RWPE1 (cell line): ENCODE measurements around the gene EGFL7.

Experiments used
- CTCF ChIA-PET: fragments of 350-600 bp; sonication (Branson Sonifier 250); formaldehyde crosslinking; extraction: SDS; loops from one replicate; lab custom pipeline; 2021; lab: Yijun Ruan, JAX
- POLR2A ChIA-PET: fragments of 400-600 bp; formaldehyde crosslinking; extraction: SDS; loops from one replicate; lab custom pipeline; 2020; ENCODE audit warnings: antibody characterized with exemption; ENCODE audit not compliant: low non-redundant PET; lab: Yijun Ruan, JAX
- DNase-seq: peaks from one replicate; pipeline ENCODE4 v3.0.0; 2012; ENCODE audit warnings: low spot score
- H3K27ac ChIP-seq: fragments of 450-650 bp; 2 replicates; pipeline ENCODE4 v1.5.1; 2017
- CTCF ChIP-seq: fragments of 450-650 bp; conservative IDR thresholded peaks from 2 replicates; pipeline ENCODE4 v1.5.1; 2017; ENCODE audit warnings: low read depth, mild to moderate bottlenecking

Gene EGFL7

GRCh38 chr9:136689108-136689460 lies 26.4 kb downstream of the EGFL7 start:
- no peak for TF ChIP-seq CTCF
- ChIA-PET POLR2A (no interaction called here), CTCF (interaction anchor here (0.8 to 2.5 kb wide), 2 partner anchors 17 to 98 kb away, joined by 3 to 18 read pairs; no protein-coding TSS in a partner anchor)
- peak overlapping the region; percentile 84 for H3K27ac ChIP-seq
- DNase-seq = no peak

DNA sequence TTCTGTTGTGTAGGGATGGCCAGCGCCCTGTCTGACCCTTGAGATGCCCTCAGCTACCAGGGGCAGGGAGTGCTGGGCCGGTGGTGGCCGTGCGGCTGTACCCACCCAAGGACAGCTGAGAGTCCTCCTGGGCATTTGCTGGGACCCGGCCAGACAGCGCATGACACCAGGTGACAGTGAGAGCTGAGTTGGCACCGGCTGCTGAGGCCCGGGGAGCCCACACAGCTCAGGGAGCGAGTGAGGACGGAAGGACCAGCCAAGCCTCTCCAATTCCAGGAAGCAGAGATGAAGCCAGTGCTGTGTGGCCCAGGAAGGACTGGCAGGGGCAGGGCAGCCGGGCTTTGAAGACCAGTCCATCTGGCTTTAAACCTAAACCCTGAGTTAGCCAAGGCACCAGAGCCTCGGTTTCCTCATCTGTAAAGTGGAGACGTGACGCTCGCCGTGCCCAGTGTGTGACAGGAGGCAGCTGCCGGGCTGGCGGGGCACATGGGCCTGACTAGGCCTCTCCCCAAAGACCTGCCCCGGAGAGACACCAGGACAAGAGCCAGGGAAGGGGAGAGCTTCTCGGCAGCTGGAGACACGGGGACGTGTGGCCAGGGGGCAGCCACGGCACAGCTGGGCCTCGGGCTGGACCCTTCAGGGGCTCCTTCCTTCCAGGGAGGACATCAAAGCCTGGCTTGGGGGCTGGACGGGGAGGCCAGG lies 27.5 kb downstream of the EGFL7 start:
- H3K27ac ChIP-seq = peak overlapping the region; percentile 84
- CTCF ChIA-PET = interaction anchor here (0.6 to 2.5 kb wide), 5 partner anchors 18 to 326 kb away, joined by 3 to 18 read pairs (median 3); no protein-coding TSS in a partner anchor
- POLR2A ChIA-PET = interaction anchor here (0.7 kb wide), 1 partner anchor 256 kb away, joined by 3 read pairs; no protein-coding TSS in a partner anchor
- no peak for TF ChIP-seq CTCF
- no peak for DNase-seq

DNA sequence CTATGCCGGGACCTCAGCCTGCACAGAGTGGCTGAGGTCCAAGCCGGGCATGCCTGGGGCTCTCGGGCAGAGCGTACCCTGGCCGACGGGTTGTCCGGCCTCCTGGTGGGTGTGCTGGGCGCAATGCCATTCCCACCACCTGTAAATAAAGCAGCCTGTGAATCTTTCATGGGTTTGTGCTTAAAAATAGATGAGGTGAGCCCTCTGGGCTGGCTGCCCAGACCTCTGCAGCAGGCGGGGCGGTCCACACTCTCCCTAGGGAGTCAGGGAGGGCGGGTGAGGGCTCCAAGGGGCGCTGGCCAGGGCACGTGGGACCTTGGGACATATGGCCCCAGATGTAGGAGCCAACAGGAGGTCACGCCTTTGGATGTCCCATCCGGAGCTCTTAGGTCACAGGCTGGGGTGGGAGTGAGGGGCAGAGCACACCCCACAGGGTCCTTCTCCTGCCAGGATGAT lies 28.1 kb downstream of the EGFL7 start:
- ChIA-PET POLR2A (interaction anchor here (0.7 kb wide), 1 partner anchor 256 kb away, joined by 3 read pairs; no protein-coding TSS in a partner anchor), CTCF (interaction anchor here (1.0 to 1.1 kb wide), 3 partner anchors 26 to 76 kb away, joined by 3 to 4 read pairs (median 3); no protein-coding TSS in a partner anchor)
- peak overlapping the region; percentile 84 for H3K27ac ChIP-seq
- DNase-seq = no peak
- TF ChIP-seq CTCF = no peak

GRCh38 chr9:136691316-136692184 lies 28.8 kb downstream of the EGFL7 start:
- ChIA-PET CTCF (interaction anchor here (0.6 to 1.1 kb wide), 4 partner anchors 27 to 75 kb away, joined by 3 to 4 read pairs (median 3); no protein-coding TSS in a partner anchor), POLR2A (no interaction called here)
- peak overlapping the region; percentile 84 for H3K27ac ChIP-seq
- DNase-seq = no peak
- TF ChIP-seq CTCF = no peak

DNA sequence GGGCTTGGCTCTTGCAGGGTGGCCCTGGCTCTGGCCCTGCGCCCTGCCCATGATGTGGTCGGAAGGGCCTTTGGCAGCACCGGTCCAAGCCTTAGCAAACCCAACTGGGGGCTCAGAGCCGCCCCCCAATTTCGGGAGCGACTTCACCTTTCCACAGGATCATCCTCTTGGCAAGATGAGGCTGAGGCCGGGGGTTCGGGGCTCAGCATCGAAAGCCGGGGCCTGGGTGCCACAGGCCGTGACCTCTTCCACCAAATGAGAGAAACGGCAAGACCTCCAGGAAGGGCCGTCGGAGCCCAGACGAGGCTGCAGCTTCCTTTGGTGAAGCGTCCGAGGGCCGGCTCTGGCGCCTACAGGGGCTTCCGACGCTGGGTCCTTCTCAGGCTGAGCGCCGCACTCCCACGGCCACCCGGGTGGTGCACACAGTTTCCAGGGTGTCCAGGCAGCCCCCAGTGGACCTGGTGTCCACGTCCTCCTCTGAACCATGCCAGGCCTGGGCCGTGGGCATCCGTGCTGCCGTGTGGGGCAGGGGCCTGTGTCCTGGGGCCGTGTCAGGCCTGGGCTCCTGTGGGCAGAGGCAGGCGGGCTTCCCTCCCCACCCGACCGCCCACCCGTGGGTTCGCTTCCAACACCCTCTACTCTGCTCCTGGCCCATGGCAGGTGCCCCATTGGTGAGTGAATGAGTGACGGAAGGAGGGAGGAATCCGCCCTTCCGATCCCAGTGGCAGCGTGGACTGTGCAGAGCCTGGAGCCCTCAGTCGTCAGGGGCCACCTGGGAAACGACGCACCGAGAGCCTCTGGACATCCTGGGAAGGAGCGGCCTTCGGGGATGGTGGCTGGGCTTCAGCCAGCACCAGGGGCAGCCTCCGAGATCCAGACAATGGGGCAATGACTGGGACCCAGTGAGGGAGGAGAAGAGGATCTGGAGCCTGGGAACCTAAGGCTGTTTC lies 29.7 kb downstream of the EGFL7 start:
- ChIA-PET POLR2A (interaction anchor here (0.8 kb wide), 1 partner anchor 35 kb away, joined by 6 read pairs; no protein-coding TSS in a partner anchor), CTCF (interaction anchor here (0.6 to 2.8 kb wide), 4 partner anchors 15 to 37 kb away, joined by 3 to 28 read pairs (median 4); no protein-coding TSS in a partner anchor)
- no peak for DNase-seq
- TF ChIP-seq CTCF = no peak
- H3K27ac ChIP-seq = peak overlapping the region; percentile 84
